HFFc6 (cell line): ENCODE data around the gene ZMPSTE24. TPM values are rescaled to one million over a fixed set of nuclear protein-coding genes. Genes with fewer than 3 reads are reported as not detected.
A peak's percentile ranks its signal among the peaks of the same experiment; 100 is the strongest.

ENCODE experiments used
- DNase-seq: peaks from one replicate; pipeline ENCODE4 v3.0.0-alpha.2; 2018
- H3K27ac Mint-ChIP-seq: 2 replicates; pipeline ENCODE4 v1.8.0; 2020; ENCODE audit warnings: mild to moderate bottlenecking, mixed read lengths
- H3K27me3 Mint-ChIP-seq: 2 replicates; pipeline ENCODE4 v1.8.0; 2021; ENCODE audit warnings: mild to moderate bottlenecking, moderate library complexity, mixed read lengths; ENCODE audit not compliant: insufficient read depth
- H3K36me3 Mint-ChIP-seq: 2 replicates; pipeline ENCODE4 v1.8.0; 2021; ENCODE audit warnings: low read depth, mixed read lengths
- H3K4me1 Mint-ChIP-seq: 2 replicates; pipeline ENCODE4 v1.8.0; 2020; ENCODE audit warnings: low read depth, mixed read lengths
- H3K4me3 Mint-ChIP-seq: 2 replicates; pipeline ENCODE4 v1.8.0; 2020; ENCODE audit warnings: mild to moderate bottlenecking, moderate library complexity, mixed read lengths
- H3K9me3 Mint-ChIP-seq: 2 replicates; pipeline ENCODE4 v1.8.0; 2020; ENCODE audit warnings: mild to moderate bottlenecking, mixed read lengths
- CTCF ChIP-seq: fragments of 200-600 bp; sonication (generic); IDR thresholded peaks from 2 replicates; pipeline ENCODE4 v1.5.0; 2021; ENCODE audit warnings: antibody characterized with exemption, mild to moderate bottlenecking
- total RNA-seq, 6 experiments: library from RNA; stranded (reverse); fragmentation: NEBNext Ultra II Directional; extraction: Animal tissue kit (Norgen Biotek cat#: 25700); gene quantifications; 2 replicates in 1 of 6; 3 replicates in 5 of 6; pipeline ENCODE4 v1.2.3, GENCODE V29; 2021

The ZMPSTE24 gene
- total RNA-seq, 6 experiments from 2014 or later: 66.4 to 79.3 (median 78.3) TPM

- no peak for DNase-seq
- Mint-ChIP-seq H3K27me3 (peaks cover 2% of the 10 kb centered on the region), H3K9me3 (no peaks in the 10 kb centered on the region), H3K4me1 (no peaks in the 10 kb centered on the region), H3K27ac (no peak overlapping the region), H3K4me3 (no peak overlapping the region), H3K36me3 (no peaks in the 10 kb centered on the region)
- TF ChIP-seq CTCF: no peak
Measured at GRCh38 chr1:40307186-40307585, 49.1 kb downstream of the ZMPSTE24 start.

GRCh38 chr1:40308036-40308727 is 50.1 kb downstream of the ZMPSTE24 start:
- H3K27me3 Mint-ChIP-seq: peaks cover 2% of the 10 kb centered on the region
- H3K9me3 Mint-ChIP-seq: no peaks in the 10 kb centered on the region
- DNase-seq: no peak
- no peaks in the 10 kb centered on the region for H3K36me3 Mint-ChIP-seq
- no peak for TF ChIP-seq CTCF
- no peak overlapping the region for H3K4me3 Mint-ChIP-seq
- no peak overlapping the region for H3K27ac Mint-ChIP-seq
- H3K4me1 Mint-ChIP-seq: peaks cover under 1% of the 10 kb centered on the region; the same call in 1 of the 2 replicates

GRCh38 chr1:40309374-40310128 is 51.5 kb downstream of the ZMPSTE24 start:
- H3K27ac Mint-ChIP-seq: no peak overlapping the region
- H3K36me3 Mint-ChIP-seq: no peaks in the 10 kb centered on the region
- no peak for DNase-seq
- H3K4me3 Mint-ChIP-seq: no peak overlapping the region
- TF ChIP-seq CTCF: no peak
- no peaks in the 10 kb centered on the region for H3K9me3 Mint-ChIP-seq
- H3K4me1 Mint-ChIP-seq: peaks cover 14% of the 10 kb centered on the region
- peaks cover 2% of the 10 kb centered on the region for H3K27me3 Mint-ChIP-seq

GRCh38 chr1:40310129-40310461 is 52.1 kb downstream of the ZMPSTE24 start:
- no peak for DNase-seq
- TF ChIP-seq CTCF: no peak
- H3K4me3 Mint-ChIP-seq: no peak overlapping the region
- no peaks in the 10 kb centered on the region for H3K9me3 Mint-ChIP-seq
- no peak overlapping the region for H3K27ac Mint-ChIP-seq
- peaks cover 20% of the 10 kb centered on the region for H3K4me1 Mint-ChIP-seq
- H3K36me3 Mint-ChIP-seq: no peaks in the 10 kb centered on the region
- peaks cover 5% of the 10 kb centered on the region for H3K27me3 Mint-ChIP-seq

DNA sequence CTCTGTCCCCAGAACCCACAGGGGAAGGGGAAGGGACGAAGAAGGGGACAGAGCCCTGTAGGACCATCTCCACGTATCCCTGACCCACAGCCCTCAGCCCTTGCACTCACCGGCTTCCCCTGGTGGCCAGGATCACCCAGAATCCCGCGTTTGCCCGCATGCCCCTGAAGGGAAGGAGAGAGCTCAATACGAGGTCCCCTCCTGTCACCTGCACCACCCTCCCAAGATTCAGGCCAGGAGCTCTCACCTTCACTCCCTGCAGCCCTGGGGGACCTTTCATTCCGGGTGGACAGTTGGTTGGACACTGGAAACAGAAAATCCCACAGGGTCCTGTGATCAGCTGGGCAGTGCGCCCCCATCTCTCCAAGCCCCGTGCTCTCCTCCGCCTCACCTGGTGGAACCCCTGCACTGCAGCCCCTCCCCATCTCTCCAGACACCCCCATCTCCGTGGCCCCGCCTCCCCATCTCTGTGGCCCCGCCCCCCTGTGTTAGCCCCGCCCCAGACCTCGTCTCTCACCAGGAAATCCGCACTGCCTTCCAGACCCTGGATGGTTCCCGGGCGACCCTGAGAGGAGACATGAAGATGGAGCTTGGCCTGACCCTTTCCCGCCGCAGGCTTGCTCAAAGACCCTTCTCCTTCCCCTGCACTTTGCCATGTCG is 53.1 kb downstream of the ZMPSTE24 start:
- Mint-ChIP-seq H3K36me3 (no peaks in the 10 kb centered on the region), H3K27me3 (peaks cover 9% of the 10 kb centered on the region), H3K9me3 (no peaks in the 10 kb centered on the region), H3K4me3 (no peak overlapping the region), H3K27ac (no peak overlapping the region), H3K4me1 (peaks cover 27% of the 10 kb centered on the region)
- DNase-seq: no peak
- TF ChIP-seq CTCF: peak; percentile 33
